Smooth muscle cell (in vitro differentiated cells): ENCODE measurements around the gene TBCEL. TPM values are rescaled to one million over a fixed set of nuclear protein-coding genes. Genes with fewer than 3 reads are reported as not detected.

Experiments
- DNase-seq: peaks from one replicate; lab custom pipeline; 2025; ENCODE audit not compliant: unreplicated experiment; lab: John Stamatoyannopoulos, UW
- H2AFZ ChIP-seq: fragments of 200-600 bp; sonication (generic); 2 replicates; pipeline ENCODE4 v1.6.0; 2016; ENCODE audit warnings: antibody characterized with exemption, low read depth, mild to moderate bottlenecking
- H3F3A ChIP-seq: fragments of 200-600 bp; sonication (generic); 2 replicates; pipeline ENCODE4 v1.6.0; 2017; ENCODE audit warnings: antibody characterized with exemption, low read depth
- H3K27ac ChIP-seq: fragments of 200-600 bp; sonication (generic); 2 replicates; pipeline ENCODE4 v1.5.1; 2016; ENCODE audit warnings: low read depth, mild to moderate bottlenecking
- H3K27me3 ChIP-seq: fragments of 200-600 bp; sonication (generic); 2 replicates; pipeline ENCODE4 v1.6.1; 2016; ENCODE audit warnings: low read depth, mild to moderate bottlenecking
- H3K36me3 ChIP-seq: fragments of 200-600 bp; sonication (generic); 2 replicates; pipeline ENCODE4 v1.5.1; 2016; ENCODE audit warnings: low read depth
- H3K4me1 ChIP-seq: fragments of 200-600 bp; sonication (generic); 2 replicates; pipeline ENCODE4 v1.5.1; 2016; ENCODE audit warnings: low read depth
- H3K4me2 ChIP-seq: fragments of 200-600 bp; sonication (generic); 2 replicates; pipeline ENCODE4 v1.6.0; 2016; ENCODE audit warnings: mild to moderate bottlenecking
- H3K4me3 ChIP-seq: fragments of 200-600 bp; sonication (generic); 2 replicates; pipeline ENCODE4 v1.5.1; 2016; ENCODE audit warnings: mild to moderate bottlenecking
- H3K79me2 ChIP-seq: fragments of 200-600 bp; sonication (generic); 2 replicates; pipeline ENCODE4 v1.6.0; 2016; ENCODE audit warnings: low read depth, mild to moderate bottlenecking
- H3K9ac ChIP-seq: fragments of 200-600 bp; sonication (generic); 2 replicates; pipeline ENCODE4 v1.6.0; 2016; ENCODE audit warnings: low read depth
- H3K9me3 ChIP-seq: fragments of 200-600 bp; sonication (generic); replicated peaks from 2 replicates; pipeline ENCODE4 v1.5.1; 2016; ENCODE audit warnings: low read depth
- H4K20me1 ChIP-seq: fragments of 200-600 bp; sonication (generic); 2 replicates; pipeline ENCODE4 v1.6.0; 2016; ENCODE audit warnings: low read depth
- WGBS: methylation state at CpG from one replicate; pipeline ENCODE4 v1.1.7; 2016; ENCODE audit warnings: low lambda C conversion rate; 5-methylcytosine and 5-hydroxymethylcytosine counted together
- polyA plus RNA-seq: library from polyadenylated mRNA; unstranded; fragments of >200 nt; fragmentation: Nextera tagmentation; extraction: Ambion mirVana; gene quantifications from 2 replicates; pipeline ENCODE4 v1.2.1, GENCODE V29; 2016
- total RNA-seq: library from RNA; depleted of rRNA; stranded (reverse); fragments of >200 nt; gene quantifications from 2 replicates; pipeline ENCODE4 v1.2.3, GENCODE V29; 2014
- TF ChIP-seq, protein P1 (sequence below): fragments of 200-600 bp; sonication (generic); IDR thresholded peaks from 2 replicates; pipeline ENCODE4 v1.5.1; 2017; ENCODE audit warnings: borderline replicate concordance, mild to moderate bottlenecking, antibody characterized with exemption; ENCODE audit not compliant: insufficient read depth, poor library complexity, severe bottlenecking

Gene TBCEL
- total and polyA plus RNA-seq, 2 experiments from 2014 or later = 9.6 to 16.0 TPM

DNA sequence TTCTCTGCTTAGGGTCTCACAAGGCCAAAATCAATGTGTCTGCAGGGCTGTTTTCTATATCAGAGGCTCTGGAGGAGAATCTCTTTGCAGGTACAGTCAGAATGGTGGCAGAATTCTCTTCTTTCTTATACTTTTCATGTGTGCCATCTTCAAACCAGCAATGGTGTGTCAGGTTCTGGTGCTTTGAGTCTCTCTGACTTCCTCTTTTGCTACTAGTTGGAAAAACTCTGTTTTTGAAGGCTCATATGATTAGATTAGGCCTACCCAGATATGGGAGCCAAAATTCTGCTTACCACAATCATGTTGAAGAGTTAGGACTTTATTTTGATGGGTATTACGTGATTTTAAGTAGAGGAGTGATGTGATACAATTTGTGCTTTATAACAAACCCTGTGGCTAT, 58.3 kb downstream of the TBCEL start:
- Histone ChIP-seq H3F3A (no peaks in the 10 kb centered on the region), H2AFZ (no peak overlapping the region), H3K27ac (no peak overlapping the region), H3K9me3 (no peaks in the 10 kb centered on the region), H3K79me2 (no peaks in the 10 kb centered on the region), H3K4me3 (no peak overlapping the region), H3K27me3 (no peaks in the 10 kb centered on the region), H3K4me2 (no peak overlapping the region), H3K36me3 (no peaks in the 10 kb centered on the region), H3K4me1 (no peaks in the 10 kb centered on the region), H3K9ac (no peak overlapping the region), H4K20me1 (peaks cover 64% of the 10 kb centered on the region)
- no peak for DNase-seq
- TF ChIP-seq, protein P1, sequence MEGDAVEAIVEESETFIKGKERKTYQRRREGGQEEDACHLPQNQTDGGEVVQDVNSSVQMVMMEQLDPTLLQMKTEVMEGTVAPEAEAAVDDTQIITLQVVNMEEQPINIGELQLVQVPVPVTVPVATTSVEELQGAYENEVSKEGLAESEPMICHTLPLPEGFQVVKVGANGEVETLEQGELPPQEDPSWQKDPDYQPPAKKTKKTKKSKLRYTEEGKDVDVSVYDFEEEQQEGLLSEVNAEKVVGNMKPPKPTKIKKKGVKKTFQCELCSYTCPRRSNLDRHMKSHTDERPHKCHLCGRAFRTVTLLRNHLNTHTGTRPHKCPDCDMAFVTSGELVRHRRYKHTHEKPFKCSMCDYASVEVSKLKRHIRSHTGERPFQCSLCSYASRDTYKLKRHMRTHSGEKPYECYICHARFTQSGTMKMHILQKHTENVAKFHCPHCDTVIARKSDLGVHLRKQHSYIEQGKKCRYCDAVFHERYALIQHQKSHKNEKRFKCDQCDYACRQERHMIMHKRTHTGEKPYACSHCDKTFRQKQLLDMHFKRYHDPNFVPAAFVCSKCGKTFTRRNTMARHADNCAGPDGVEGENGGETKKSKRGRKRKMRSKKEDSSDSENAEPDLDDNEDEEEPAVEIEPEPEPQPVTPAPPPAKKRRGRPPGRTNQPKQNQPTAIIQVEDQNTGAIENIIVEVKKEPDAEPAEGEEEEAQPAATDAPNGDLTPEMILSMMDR = no peak
- WGBS = 100% methylated on average over 1 of the region's 1 CpG

DNA sequence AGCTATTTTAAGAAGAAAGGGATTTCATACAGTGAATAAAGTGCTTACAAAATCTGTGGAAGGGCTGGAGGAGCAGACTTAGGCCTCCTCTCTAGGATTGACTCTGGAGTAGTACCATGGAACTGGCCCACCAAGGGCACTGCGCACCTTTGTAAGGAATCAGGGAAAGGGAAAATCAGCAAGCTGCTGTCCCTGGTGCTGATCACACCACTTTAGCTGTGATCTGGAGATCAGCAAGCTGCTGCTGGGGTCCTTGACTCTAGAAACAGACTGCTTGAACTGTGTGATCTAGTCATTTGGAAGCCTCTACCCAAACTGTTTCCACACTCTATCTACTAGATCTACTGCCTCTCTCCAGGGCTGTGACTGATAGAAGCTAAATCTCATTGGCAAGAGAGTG, 58.8 kb downstream of the TBCEL start:
- Histone ChIP-seq H3K4me3 (no peak overlapping the region), H3K4me2 (no peak overlapping the region), H3F3A (no peaks in the 10 kb centered on the region), H3K27me3 (no peaks in the 10 kb centered on the region), H2AFZ (no peak overlapping the region), H3K36me3 (no peaks in the 10 kb centered on the region), H3K4me1 (no peaks in the 10 kb centered on the region), H3K79me2 (no peaks in the 10 kb centered on the region), H3K27ac (no peak overlapping the region), H3K9me3 (no peaks in the 10 kb centered on the region), H4K20me1 (peaks cover 61% of the 10 kb centered on the region), H3K9ac (no peak overlapping the region)
- WGBS = 100% methylated on average over 1 of the region's 1 CpG
- DNase-seq = no peak
- TF ChIP-seq, protein P1 = no peak

DNA sequence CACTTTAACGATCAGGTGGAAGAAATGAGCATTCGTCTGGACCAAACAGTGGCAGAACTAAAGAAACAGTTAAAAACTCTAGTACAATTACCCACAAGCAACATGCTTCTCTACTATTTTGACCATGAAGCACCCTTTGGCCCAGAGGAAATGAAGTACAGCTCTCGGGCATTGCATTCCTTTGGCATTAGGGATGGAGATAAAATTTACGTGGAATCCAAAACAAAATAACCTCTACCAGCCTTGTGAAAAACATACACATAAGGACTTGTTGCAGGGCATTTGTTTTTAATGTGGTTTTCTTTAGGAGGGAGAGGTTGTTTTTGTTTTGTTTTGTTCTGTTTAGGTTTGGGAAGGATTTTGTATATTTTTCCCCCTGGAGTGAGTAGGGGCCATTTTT, 63.0 kb downstream of the TBCEL start:
- Histone ChIP-seq H4K20me1 (peaks cover 35% of the 10 kb centered on the region), H3K9me3 (no peaks in the 10 kb centered on the region), H3K27me3 (no peaks in the 10 kb centered on the region), H3K79me2 (no peaks in the 10 kb centered on the region), H3K4me1 (no peaks in the 10 kb centered on the region), H2AFZ (no peak overlapping the region), H3K36me3 (no peaks in the 10 kb centered on the region), H3K4me2 (no peak overlapping the region), H3K4me3 (no peak overlapping the region), H3K9ac (no peak overlapping the region), H3K27ac (no peak overlapping the region), H3F3A (no peaks in the 10 kb centered on the region)
- TF ChIP-seq, protein P1 = no peak
- DNase-seq = no peak
- WGBS = 65% methylated on average over 4 of the region's 4 CpGs

DNA sequence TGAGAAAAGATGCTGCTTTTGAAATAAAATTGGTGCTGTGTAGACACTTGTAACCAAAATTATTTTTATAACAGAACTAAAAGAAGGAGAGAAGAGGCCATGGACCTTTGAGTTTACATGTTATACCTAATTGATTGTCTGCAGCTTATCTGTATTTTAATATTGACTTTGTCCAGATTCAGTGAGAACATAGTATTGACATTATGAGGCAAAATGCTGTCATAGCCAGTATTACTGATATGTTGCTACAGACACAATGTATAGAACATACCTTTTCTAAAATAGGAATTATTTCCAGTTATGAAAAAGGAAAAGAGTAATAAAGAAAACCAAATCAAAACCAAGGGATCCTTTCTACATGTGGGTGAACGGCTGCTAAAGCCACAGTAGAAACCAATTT, 65.7 kb downstream of the TBCEL start:
- H3K79me2 ChIP-seq = no peaks in the 10 kb centered on the region
- no peak for DNase-seq
- 93% methylated on average over 1 of the region's 1 CpG for WGBS
- H3K27ac ChIP-seq = no peak overlapping the region
- no peak overlapping the region for H3K4me2 ChIP-seq
- H3K36me3 ChIP-seq = no peaks in the 10 kb centered on the region
- H4K20me1 ChIP-seq = peaks cover 8% of the 10 kb centered on the region
- no peak overlapping the region for H3K4me3 ChIP-seq
- H3K9me3 ChIP-seq = no peaks in the 10 kb centered on the region
- TF ChIP-seq, protein P1 = no peak
- no peak overlapping the region for H3K9ac ChIP-seq
- H3F3A ChIP-seq = no peaks in the 10 kb centered on the region
- H3K27me3 ChIP-seq = no peaks in the 10 kb centered on the region
- H3K4me1 ChIP-seq = no peaks in the 10 kb centered on the region
- H2AFZ ChIP-seq = no peak overlapping the region
